HS-5 (cell line): ENCODE data around the gene HMCN2.

Experiments used
- DNase-seq: peaks from one replicate; pipeline ENCODE4 v3.0.0-alpha.2; 2012; ENCODE audit warnings: low read depth

Gene HMCN2

DNA sequence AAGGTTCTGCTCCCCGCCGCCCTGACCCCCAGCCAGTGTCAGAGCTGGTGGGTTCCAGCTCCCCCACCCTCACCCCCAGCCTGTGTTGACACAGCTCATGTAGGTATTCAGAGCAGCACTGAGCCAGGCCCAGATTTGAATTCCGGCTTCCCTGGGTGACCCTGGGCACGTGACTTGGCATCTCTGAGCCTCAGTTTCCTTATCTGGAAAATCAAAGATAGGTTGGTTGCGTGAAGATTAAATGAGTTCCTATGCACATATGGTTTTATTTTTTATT, 42.0 kb downstream of the HMCN2 start:
- DNase-seq, result no peak

DNA sequence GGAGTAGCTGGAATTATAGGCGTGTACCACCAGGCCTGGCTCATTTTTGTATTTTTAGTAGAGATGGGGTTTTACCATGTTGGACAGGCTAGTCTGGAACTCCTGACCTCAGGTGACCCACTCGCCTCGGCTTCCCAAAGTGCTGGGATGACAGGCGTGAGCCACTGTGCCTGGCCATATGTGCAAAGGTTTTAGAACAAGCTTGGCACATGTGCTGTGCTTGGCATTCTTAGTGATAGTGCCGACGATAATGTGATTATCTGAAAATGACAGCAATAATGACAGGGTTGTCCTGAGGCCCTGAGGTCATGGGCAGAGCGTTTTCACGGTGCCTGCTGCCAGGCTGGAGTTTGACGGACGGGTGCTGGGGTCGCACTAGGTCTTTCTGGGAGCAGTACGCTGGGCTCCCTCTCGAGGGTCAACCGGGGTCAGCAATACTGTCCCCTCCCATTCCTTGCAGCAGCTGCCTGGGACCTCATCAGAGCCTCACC, 42.6 kb downstream of the HMCN2 start:
- no peak for DNase-seq

- DNase-seq, result no peak
Measured at GRCh38 chr9:130309689-130310455, 44.3 kb downstream of the HMCN2 start.

DNA sequence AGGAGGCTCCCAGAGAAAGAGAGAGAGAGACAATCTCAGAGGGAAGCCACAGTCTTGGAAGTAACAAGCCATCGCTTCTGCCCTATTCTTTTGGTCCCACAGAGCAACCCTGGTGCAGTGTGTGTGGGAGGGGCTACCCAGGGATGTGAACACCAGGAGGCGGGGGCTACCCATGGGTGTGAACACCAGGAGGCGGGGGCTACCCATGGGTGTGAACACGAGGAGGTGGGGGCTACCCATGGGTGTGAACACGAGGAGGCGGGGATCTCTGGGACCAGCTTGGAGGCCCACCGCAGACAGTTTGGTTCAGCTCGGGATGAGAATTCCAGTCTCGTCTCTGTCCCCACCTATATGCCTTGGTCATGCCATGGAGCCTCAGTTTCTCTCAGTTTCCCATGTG, 44.9 kb downstream of the HMCN2 start:
- no peak for DNase-seq

DNA sequence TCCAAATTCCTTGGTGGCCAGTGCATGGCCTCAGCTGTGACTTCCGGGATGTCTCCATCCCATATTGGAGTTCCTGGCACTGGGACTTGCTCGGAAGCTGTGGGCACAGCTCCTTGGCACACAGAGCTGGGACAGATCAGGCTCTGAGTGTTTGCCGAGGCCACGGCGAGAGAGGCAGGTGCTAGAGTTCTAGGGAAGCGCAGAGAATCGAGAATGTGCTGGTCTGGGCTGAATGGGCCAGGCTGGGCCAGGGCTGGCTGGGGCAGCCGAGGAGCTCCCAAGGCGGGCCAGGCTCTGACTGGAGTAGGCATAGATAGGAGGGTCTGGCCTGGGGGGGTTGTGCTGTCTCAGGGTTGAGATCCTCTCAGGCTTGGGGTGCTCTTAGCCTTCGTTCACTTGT, 45.4 kb downstream of the HMCN2 start:
- no peak for DNase-seq

- no peak for DNase-seq
Measured at GRCh38 chr9:130311408-130312140, 46.0 kb downstream of the HMCN2 start.

DNA sequence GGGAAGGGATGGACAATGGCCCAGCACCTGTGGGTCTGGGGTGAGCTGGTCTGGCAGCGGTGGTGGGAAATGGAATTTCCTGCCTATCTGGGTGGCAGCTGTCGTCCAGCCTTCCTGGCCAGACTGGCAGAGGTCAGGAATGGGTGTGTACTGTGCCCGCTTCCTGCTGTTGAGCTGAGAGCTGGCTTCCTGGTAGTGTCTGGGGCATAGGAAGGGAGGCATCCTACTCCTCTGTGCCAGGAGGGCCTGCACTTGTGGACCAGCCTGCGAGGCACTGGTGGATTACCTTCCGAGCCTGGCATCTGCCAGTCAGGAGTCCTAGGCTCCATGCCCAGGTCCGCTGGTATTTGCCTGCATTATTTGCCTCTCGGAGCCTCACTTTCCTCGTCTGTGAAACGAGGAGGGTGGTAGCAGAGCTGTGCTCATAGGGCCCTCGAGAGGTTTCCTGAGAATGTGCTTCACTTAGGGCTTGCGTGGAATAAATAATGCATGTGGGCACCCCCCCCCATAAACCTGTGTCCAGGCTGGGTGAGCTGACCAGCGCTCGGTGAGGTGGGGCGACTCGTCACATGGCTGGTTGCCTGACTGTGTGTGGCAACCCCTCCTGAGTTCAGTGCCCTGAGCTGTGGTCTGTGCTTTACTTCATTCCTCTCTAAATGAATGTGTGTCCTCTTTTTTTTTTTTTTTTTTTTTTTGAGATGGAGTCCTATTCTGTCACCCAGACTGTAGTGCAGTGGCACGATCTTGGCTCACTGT, 47.7 kb downstream of the HMCN2 start:
- DNase-seq, result no peak

DNA sequence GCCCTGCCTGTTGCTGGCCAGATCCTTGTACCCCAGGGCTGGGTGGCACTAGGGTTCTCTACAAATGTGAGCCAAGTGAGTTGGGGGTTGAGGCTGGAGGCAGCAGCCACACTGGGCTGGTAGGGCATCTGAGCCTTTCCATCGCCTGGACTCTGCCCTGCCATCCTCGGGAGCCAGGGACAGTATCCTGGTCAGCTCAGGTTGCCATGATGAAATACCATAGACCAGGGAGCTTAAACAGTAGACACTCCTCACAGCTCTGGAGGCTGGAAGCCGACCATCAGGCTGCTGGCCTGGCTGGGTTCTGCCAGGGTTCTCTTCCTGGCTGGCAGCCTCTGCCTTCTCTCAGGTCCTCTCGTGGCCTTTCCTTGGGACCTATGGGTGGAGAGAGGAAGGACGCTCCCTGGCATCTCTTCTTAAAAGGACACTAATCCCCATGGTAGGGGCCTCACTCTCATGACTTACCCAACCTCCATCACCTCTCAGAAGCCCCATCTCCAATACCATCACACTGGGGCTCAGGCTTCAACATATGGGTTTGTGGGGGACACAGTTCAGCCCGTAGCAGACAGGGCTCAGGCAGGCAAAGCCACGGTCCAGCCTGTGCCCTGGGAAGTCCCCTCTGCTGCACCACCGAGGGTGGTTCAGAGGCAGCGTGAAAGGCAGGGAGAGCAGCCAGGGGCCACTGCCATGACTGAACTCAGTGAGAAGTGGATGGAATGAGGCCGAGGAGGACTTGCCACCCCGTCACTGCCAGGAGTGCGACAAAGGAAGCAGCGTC, 50.1 kb downstream of the HMCN2 start:
- DNase-seq, result no peak

- DNase-seq, result no peak
Measured at GRCh38 chr9:130316430-130316829, 50.9 kb downstream of the HMCN2 start.

DNA sequence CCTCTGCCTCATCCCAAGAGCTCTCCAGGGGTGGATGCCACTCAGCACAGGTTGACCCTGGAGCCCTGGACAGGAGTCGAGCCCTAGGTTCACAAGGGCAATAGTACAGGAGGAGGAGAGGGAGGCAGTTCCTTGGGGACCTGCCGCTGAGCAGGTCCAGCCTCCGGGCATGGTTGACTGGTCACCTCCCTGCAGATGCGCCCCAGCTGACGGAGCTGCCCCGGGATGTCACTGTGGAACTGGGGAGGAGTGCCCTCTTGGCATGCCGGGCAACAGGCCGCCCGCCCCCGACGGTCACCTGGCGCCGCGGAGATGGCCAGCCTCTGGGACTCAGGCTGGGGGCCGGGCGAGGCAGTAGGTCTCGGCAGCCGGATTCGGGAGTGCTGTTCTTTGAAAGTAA, 53.7 kb downstream of the HMCN2 start:
- no peak for DNase-seq

- no peak for DNase-seq
Measured at GRCh38 chr9:130319944-130320712, 54.6 kb downstream of the HMCN2 start.

DNA sequence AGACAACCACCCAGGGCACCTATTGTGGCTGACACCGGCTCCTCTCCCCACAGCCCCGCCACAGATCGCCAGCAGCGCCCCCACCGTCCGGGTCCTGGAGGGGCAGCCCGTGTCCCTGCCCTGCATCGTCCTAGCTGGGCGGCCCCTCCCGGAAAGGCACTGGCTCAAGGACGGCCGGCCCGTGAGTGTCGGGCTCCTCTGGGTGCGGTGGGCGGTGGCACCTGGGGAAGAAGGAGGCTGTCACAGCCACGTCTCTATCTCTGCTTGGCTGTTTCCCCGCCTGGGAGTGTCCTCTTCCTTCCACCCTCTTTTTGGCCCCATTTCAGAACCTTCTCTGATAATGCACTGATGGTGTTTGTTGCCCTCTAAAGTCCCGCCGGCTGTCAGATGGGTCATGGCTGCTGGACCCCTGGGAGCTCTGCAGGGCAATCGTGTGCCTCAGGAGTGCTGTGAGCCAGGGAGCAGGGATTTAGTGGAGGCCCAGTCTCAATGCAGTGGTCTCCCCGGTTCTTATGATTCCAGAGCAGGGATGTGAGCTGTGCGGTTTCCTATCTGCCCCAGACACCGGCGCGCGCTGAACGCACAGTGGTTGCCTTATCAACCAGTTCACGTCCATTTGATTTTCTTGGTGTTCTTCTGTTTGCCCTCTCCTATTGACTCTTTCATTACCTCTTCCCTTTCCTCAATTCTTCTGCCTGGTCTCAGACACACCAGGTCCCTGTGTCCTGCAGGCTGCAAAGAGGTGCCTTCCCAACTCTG, 55.3 kb downstream of the HMCN2 start:
- no peak for DNase-seq

DNA sequence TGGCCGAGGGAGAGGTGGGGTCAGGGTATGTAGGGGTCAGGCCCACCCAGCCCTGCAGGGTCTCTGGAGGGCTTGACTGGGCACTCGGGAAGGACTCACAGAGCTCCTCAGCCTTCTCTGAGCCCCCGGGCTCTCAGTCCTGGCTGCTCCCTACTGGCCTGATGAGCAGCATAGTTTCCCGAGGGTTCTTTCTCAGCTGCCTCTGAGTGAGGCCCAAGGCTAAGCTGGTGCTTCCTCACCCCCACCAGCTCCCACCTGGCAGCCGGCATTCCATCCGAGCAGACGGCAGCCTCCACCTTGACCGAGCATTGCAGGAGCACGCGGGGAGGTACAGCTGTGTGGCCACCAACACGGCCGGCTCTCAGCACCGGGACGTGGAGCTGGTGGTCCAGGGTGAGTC, 56.0 kb downstream of the HMCN2 start:
- no peak for DNase-seq

DNA sequence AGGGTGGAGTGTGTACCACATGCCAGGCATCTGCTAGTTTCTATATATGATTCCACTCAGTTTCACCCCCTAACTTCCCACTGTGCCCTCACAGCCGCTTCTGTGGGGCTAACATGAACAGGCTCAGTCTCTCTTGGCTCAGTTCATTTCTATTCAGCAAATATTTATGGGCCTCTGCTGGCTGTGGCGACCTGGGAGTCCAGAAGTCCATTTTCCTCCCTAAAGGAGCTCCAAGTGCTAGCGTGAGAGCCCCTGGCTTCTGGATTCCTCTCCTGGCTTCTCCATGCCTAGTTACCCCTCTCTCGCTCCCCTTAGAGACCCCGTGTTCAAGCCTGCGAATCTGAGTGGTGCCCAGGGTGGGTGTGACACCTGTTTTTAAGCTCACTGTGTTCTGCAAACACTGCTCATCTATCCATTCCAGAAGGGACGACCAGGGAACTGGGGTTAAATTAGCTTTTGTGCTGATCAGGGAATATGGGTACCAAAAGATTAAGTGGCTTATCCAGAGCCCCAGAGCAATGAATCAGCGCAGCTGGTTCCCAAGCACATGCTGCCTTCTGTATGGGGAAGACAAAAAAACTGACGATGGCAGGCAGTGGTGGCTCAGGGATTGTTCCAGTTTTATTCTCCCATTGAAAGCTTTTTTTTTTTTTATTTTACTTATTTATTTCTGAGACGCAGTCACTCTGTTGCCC, 57.6 kb downstream of the HMCN2 start:
- no peak for DNase-seq

GRCh38 chr9:130325921-130326320, 60.4 kb downstream of the HMCN2 start:
- DNase-seq, result no peak

GRCh38 chr9:130327070-130327780, 61.7 kb downstream of the HMCN2 start:
- no peak for DNase-seq

DNA sequence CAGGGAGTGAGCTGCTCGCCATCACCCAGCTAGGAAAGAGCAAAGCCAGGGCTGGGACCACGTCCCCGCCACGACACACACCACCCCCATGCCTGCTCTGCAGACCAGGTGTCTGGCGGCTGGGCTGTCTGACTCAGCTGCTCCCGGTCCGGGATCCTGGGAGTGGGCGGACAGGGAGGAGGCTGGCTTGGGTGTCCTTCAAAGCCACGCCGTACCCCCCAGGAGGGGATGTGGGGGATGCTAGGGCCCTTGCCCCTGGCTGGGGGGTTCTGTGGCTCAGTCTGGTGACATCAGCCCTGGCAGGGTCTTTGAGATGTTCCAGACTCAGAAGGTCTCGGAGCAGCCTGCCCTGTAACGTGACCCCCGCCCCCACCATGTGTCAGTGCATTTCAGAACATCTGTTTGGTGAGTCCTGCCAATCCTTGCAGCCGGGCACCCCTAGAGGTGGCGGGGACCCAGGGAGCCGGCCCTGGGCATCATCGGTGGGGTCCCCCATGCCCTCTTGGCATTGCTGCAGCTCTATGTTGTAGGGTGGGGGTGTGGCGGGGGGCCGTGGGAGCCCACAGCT, 62.3 kb downstream of the HMCN2 start:
- DNase-seq, result no peak

GRCh38 chr9:130328349-130328801, 62.8 kb downstream of the HMCN2 start:
- DNase-seq, result no peak

DNA sequence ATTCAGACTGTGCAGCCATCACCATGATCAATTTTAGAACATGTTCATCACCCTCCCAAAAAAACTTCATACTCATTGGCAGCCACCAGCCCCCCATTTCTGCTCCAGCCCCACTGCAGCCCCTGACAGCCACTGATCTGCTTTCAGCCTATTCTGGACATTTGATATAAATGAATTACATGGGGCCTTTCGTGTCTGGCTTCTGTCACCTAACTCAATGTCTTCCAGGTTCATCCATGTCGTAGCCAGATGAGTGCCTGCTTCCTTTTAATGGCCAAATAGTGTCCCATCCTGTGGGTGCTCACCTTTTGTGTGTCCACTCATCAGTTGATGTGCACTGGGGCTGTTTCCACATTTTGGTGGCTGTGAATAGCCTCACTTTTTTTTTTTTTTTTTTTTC, 63.5 kb downstream of the HMCN2 start:
- DNase-seq, result no peak
